ENCODE measurements around the gene ZBTB47. TPM values are rescaled to one million over a fixed set of nuclear protein-coding genes. Genes with fewer than 3 reads are reported as not detected.

ZBTB47 gene
- total and polyA plus RNA-seq, 10 of the 15 experiments (the other 5 are each of a cell fraction or from before 2014, with no cell fraction given): 0.04 to 3.4 (median 1.0) TPM; not detected in 1

DNA sequence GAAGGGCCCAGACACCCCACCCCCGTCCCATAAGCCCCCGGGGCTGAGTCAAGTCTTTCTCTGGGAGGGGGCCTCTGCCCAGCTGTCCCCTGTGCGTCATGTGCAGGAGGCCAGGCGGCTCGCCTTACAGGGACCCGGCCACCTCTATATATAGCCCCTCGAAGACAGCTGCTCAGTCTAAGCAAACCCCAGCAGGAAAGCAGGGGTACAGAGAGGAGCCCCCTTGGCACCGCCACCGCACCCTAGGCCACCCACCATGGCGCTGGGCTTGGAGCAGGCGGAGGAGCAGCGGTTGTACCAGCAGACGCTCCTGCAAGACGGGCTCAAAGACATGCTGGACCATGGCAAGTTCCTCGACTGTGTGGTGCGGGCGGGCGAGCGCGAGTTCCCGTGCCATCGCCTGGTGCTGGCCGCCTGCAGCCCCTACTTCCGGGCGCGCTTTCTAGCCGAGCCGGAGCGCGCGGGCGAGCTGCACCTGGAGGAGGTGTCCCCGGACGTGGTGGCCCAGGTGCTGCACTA lies 31.9 kb downstream of the ZBTB47 start, which contains the start of gene KLHL40 (continued):
- TF ChIP-seq MTA3 (IDR thresholded peaks at IDR 0.05; ENCODE audit: borderline replicate concordance, low read length): no peak
- no peak for TF ChIP-seq RELA (IDR thresholded peaks at IDR 0.05; ENCODE audit: borderline replicate concordance, partially characterized antibody)
- TF ChIP-seq BACH1 (IDR thresholded peaks at IDR 0.05; ENCODE audit: borderline replicate concordance): no peak
- TF ChIP-seq SMAD1 (IDR thresholded peaks at IDR 0.05; ENCODE audit: low read depth, partially characterized antibody): no peak
- no peak for TF ChIP-seq MXI1 (IDR thresholded peaks at IDR 0.05; ENCODE audit: low read depth, low read length)
- TF ChIP-seq GABPA (IDR thresholded peaks at IDR 0.05; ENCODE audit: low read depth): no peak
- TF ChIP-seq, protein P1, sequence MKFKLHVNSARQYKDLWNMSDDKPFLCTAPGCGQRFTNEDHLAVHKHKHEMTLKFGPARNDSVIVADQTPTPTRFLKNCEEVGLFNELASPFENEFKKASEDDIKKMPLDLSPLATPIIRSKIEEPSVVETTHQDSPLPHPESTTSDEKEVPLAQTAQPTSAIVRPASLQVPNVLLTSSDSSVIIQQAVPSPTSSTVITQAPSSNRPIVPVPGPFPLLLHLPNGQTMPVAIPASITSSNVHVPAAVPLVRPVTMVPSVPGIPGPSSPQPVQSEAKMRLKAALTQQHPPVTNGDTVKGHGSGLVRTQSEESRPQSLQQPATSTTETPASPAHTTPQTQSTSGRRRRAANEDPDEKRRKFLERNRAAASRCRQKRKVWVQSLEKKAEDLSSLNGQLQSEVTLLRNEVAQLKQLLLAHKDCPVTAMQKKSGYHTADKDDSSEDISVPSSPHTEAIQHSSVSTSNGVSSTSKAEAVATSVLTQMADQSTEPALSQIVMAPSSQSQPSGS (IDR thresholded peaks at IDR 0.05; ENCODE audit: low read length): no peak

GRCh38 chr3:42685891-42686820 lies 32.7 kb downstream of the ZBTB47 start:
- Histone ChIP-seq H3K9me3 (replicated peaks; ENCODE audit: control insufficient read depth, insufficient read depth, low read length) (no peaks in the 10 kb centered on the region), H3K36me3 (ENCODE audit: control insufficient read depth in 2 of 2, insufficient read depth in 2 of 2, low read length in 1 of 2) (no peaks in the 10 kb centered on the region), H3K4me1 (ENCODE audit: control insufficient read depth, insufficient read depth, low read length) (no peaks in the 10 kb centered on the region), H3K27ac (ENCODE audit: control insufficient read depth, insufficient read depth) (no peak overlapping the region), H4K20me1 (ENCODE audit: control insufficient read depth, insufficient read depth) (no peaks in the 10 kb centered on the region), H2AFZ (ENCODE audit: control insufficient read depth, low read depth, low read length) (no peak overlapping the region), H3K9ac (ENCODE audit: control insufficient read depth, insufficient read depth, low read length) (no peak overlapping the region), H3K4me3 (no peak overlapping the region), H3K27me3 (replicated peaks in 1 of 2; ENCODE audit: control insufficient read depth in 2 of 2, insufficient read depth in 2 of 2, low read length in 1 of 2) (no peaks in the 10 kb centered on the region), H3K4me2 (ENCODE audit: control insufficient read depth, insufficient read depth) (no peak overlapping the region), H3K79me2 (ENCODE audit: control insufficient read depth, insufficient read depth, low read length) (no peaks in the 10 kb centered on the region)
- DNase-seq (ENCODE audit: low read depth, low spot score) (no peak), ATAC-seq (no peak), FAIRE-seq (no peak)
- ChIA-PET SMC1A (ENCODE audit: uncharacterized antibody, unreplicated experiment) (no interaction called here), CTCF (no interaction called here), POLR2A (no interaction called here), RAD21 (ENCODE audit: unreplicated experiment) (no interaction called here)
- in situ Hi-C loops (cut with MboI): no loop called here
- intact Hi-C loops (cut with micrococcal nuclease; ENCODE audit: unreplicated experiment): no loop called here
- 62% methylated on average over 80 of the region's 80 CpGs for WGBS (ENCODE audit: insufficient coverage, insufficient replicate concordance, low lambda C conversion rate, missing lambda C conversion rate)
- BruUV-seq (replicated peaks): no TSS peak
- TF ChIP-seq PAX5 (IDR thresholded peaks at IDR 0.05; ENCODE audit: borderline replicate concordance, low read depth, low read length) (no peak), DPF2 (IDR thresholded peaks at IDR 0.05) (no peak), RELA (IDR thresholded peaks at IDR 0.05; ENCODE audit: borderline replicate concordance, partially characterized antibody) (no peak), NRF1 (conservative IDR thresholded peaks at IDR 0.05; ENCODE audit: low read depth, low read length) (no peak), TARDBP (IDR thresholded peaks at IDR 0.05; ENCODE audit: borderline replicate concordance) (no peak), ZBTB11 (CRISPR knock-in tag; IDR thresholded peaks at IDR 0.05) (no peak), HDAC2 (IDR thresholded peaks at IDR 0.05) (no peak), CBX5 (IDR thresholded peaks at IDR 0.05; ENCODE audit: low read depth) (no peak), RFX5 (IDR thresholded peaks at IDR 0.05; ENCODE audit: low read depth, low read length) (no peak)

All from GM12878 (cell line).